ENCODE results near the gene CCDC158. TPM values are rescaled to one million over a fixed set of nuclear protein-coding genes. Genes with fewer than 3 reads are reported as not detected.

CCDC158 gene
- total and polyA plus RNA-seq, 10 of the 15 experiments (the other 5 are each of a cell fraction or from before 2014, with no cell fraction given) = not detected

GRCh38 chr4:76406081-76406480, 14.9 kb downstream of the CCDC158 start:
- Histone ChIP-seq H3K79me2 (ENCODE audit: control insufficient read depth, insufficient read depth, low read length) (no peaks in the 10 kb centered on the region), H3K36me3 (ENCODE audit: control insufficient read depth in 2 of 2, insufficient read depth in 2 of 2, low read length in 1 of 2) (no peaks in the 10 kb centered on the region), H3K9me3 (replicated peaks; ENCODE audit: control insufficient read depth, insufficient read depth, low read length) (no peaks in the 10 kb centered on the region), H3K4me3 (no peak overlapping the region), H3K4me2 (ENCODE audit: control insufficient read depth, insufficient read depth) (no peak overlapping the region), H3K27ac (ENCODE audit: control insufficient read depth, insufficient read depth) (no peak overlapping the region), H4K20me1 (ENCODE audit: control insufficient read depth, insufficient read depth) (no peaks in the 10 kb centered on the region), H2AFZ (ENCODE audit: control insufficient read depth, low read depth, low read length) (no peak overlapping the region), H3K9ac (ENCODE audit: control insufficient read depth, insufficient read depth, low read length) (no peak overlapping the region), H3K4me1 (ENCODE audit: control insufficient read depth, insufficient read depth, low read length) (no peaks in the 10 kb centered on the region), H3K27me3 (replicated peaks in 1 of 2; ENCODE audit: control insufficient read depth in 2 of 2, insufficient read depth in 2 of 2, low read length in 1 of 2) (no peaks in the 10 kb centered on the region; a peak in 1 of 4 replicates)
- intact Hi-C loops (cut with micrococcal nuclease; ENCODE audit: unreplicated experiment) (no loop called here), in situ Hi-C loops (cut with MboI) (no loop called here)
- TF ChIP-seq ZBTB33 (IDR thresholded peaks at IDR 0.05) (no peak), RUNX3 (IDR thresholded peaks at IDR 0.05; ENCODE audit: low read length) (no peak), CHD1 (IDR thresholded peaks at IDR 0.05; ENCODE audit: low read depth, low read length) (no peak), NR2C2 (IDR thresholded peaks at IDR 0.05; ENCODE audit: borderline replicate concordance, control insufficient read depth, insufficient read length, low read depth) (no peak), EED (IDR thresholded peaks at IDR 0.05; ENCODE audit: low read depth) (no peak), MTA3 (IDR thresholded peaks at IDR 0.05; ENCODE audit: borderline replicate concordance, low read length) (no peak), POLR2AphosphoS5 (IDR thresholded peaks at IDR 0.05; ENCODE audit: low read length) (no peak), BCL3 (IDR thresholded peaks at IDR 0.05; ENCODE audit: borderline replicate concordance, insufficient read depth, low read depth, low read length, poor library complexity, severe bottlenecking) (no peak), BACH1 (IDR thresholded peaks at IDR 0.05; ENCODE audit: borderline replicate concordance) (no peak), JUND (IDR thresholded peaks at IDR 0.05; ENCODE audit: low read depth, low read length) (no peak), USF1 (IDR thresholded peaks at IDR 0.05; ENCODE audit: borderline replicate concordance, extremely low read length, insufficient read depth, low read depth, low read length) (no peak), ZNF687 (IDR thresholded peaks at IDR 0.05) (no peak)
- TF ChIP-seq, protein P1, sequence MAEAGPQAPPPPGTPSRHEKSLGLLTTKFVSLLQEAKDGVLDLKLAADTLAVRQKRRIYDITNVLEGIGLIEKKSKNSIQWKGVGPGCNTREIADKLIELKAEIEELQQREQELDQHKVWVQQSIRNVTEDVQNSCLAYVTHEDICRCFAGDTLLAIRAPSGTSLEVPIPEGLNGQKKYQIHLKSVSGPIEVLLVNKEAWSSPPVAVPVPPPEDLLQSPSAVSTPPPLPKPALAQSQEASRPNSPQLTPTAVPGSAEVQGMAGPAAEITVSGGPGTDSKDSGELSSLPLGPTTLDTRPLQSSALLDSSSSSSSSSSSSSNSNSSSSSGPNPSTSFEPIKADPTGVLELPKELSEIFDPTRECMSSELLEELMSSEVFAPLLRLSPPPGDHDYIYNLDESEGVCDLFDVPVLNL (IDR thresholded peaks at IDR 0.05; ENCODE audit: low read depth, low read length) = no peak
- RAD21 ChIA-PET (ENCODE audit: unreplicated experiment) = no interaction called here
- 66% methylated on average over 5 of the region's 5 CpGs for WGBS (ENCODE audit: insufficient coverage, insufficient replicate concordance, low lambda C conversion rate, missing lambda C conversion rate)
- CTCF ChIA-PET = no interaction called here
- DNase-seq (ENCODE audit: low read depth, low spot score) (no peak), FAIRE-seq (no peak), ATAC-seq (no peak)
- POLR2A ChIA-PET = no interaction called here
- no TSS peak for BruUV-seq (replicated peaks)
- SMC1A ChIA-PET (ENCODE audit: uncharacterized antibody, unreplicated experiment) = no interaction called here

Data from GM12878 (cell line).